ENCODE data around the gene OR4A5. TPM values are rescaled to one million over a fixed set of nuclear protein-coding genes. Genes with fewer than 3 reads are reported as not detected.

Gene OR4A5
- total and polyA plus RNA-seq, 2 of the 4 experiments (the other 2 are of a cell fraction) = not detected

Other genes with a start within 250 kb of the OR4A5 start
- not detected in 2 replicates for gene OR4C46, start 102.8 kb upstream of the OR4A5 start, total RNA-seq (2012; rRNA removed)
- not detected in 2 replicates for gene OR4C46, start 102.8 kb upstream of the OR4A5 start, polyA plus RNA-seq (2012; rRNA removed)

Measured in IMR-90 (cell line).